HCT116 (cell line): ENCODE data around the gene KRT7. TPM values are rescaled to one million over a fixed set of nuclear protein-coding genes. Genes with fewer than 3 reads are reported as not detected.

ENCODE experiments used
- ATAC-seq: fragments of 200-7000 bp; cut with Tn5 transposase; 2 replicates; pipeline ENCODE4 v1.9.1; 2020; ENCODE audit warnings: mild to moderate bottlenecking, moderate library complexity
- BruUV-seq: library from RNA; stranded (reverse); fragments of 400-500 nt; replicated peaks from 2 replicates; lab custom pipeline; 2021; lab: Mats Ljungman, UMichigan
- CTCF ChIA-PET: fragments of 300-600 bp; sonication (Branson Sonifier 250); formaldehyde crosslinking; loops from one replicate; lab custom pipeline; 2021; ENCODE audit warnings: antibody characterized with exemption; lab: Charles Lee
- POLR2A ChIA-PET: fragments of 300-600, 350-600 bp; sonication (Branson Sonifier 250); formaldehyde crosslinking; loops from one replicate; lab custom pipeline; 2021; ENCODE audit warnings: antibody characterized with exemption; lab: Charles Lee
- RAD21 ChIA-PET, 2 experiments: fragments of 300-600 bp; sonication (Branson Sonifier 250); formaldehyde crosslinking; loops; one replicate each; lab custom pipeline; 2023; ENCODE audit warnings: low total read pairs in 2 of 2; ENCODE audit not compliant: uncharacterized antibody in 2 of 2, unreplicated experiment in 2 of 2, low non-redundant PET in 1 of 2; lab: Charles Lee
- DNase-seq: peaks from one replicate; pipeline ENCODE4 v3.0.0-alpha.2; 2010; ENCODE audit warnings: low read depth, low spot score
- H2AFZ ChIP-seq: fragments of 200-600 bp; shearing (Covaris generic), sonication (generic); 2 replicates; pipeline ENCODE4 v1.6.1; 2017; ENCODE audit warnings: low read depth, mixed run types, mixed read lengths, antibody characterized with exemption, low read length; ENCODE audit not compliant: poor library complexity, severe bottlenecking
- H3K27ac ChIP-seq: 2 replicates; pipeline ENCODE4 v1.5.1; 2012; ENCODE audit warnings: low read depth, low read length
- H3K27me3 ChIP-seq: fragments of 200-600 bp; sonication (generic); 2 replicates; pipeline ENCODE4 v1.6.1; 2016; ENCODE audit warnings: mixed run types, low read length, mixed read lengths; ENCODE audit not compliant: insufficient read depth
- H3K36me3 ChIP-seq, 2 experiments: fragments of 200-500 bp in 1 of 2; fragments of 200-600 bp in 1 of 2; sonication (Bioruptor generic) in 1 of 2; sonication (generic) in 1 of 2; 2 replicates each; pipeline versions ENCODE4 v1.5.1 to v1.6.1; 2014 to 2016; ENCODE audit warnings: low read length in 2 of 2, inconsistent platforms in 1 of 2, mixed read lengths in 1 of 2, mixed run types in 1 of 2; ENCODE audit not compliant: insufficient read depth in 2 of 2, control insufficient read depth in 1 of 2
- H3K4me1 ChIP-seq, 2 experiments: fragments of 200-600 bp in 1 of 2; sonication (generic) in 1 of 2; 2 replicates each; pipeline versions ENCODE4 v1.5.1 to v1.6.1; 2012 to 2017; ENCODE audit warnings: low read length in 2 of 2, inconsistent platforms in 1 of 2, mild to moderate bottlenecking in 1 of 2, mixed read lengths in 1 of 2, mixed run types in 1 of 2, moderate library complexity in 1 of 2; ENCODE audit not compliant: insufficient read depth in 2 of 2, control insufficient read depth in 1 of 2
- H3K4me2 ChIP-seq: fragments of 200-600 bp; sonication (generic); 2 replicates; pipeline ENCODE4 v1.6.1; 2017; ENCODE audit warnings: mixed run types, low read length, mixed read lengths
- H3K4me3 ChIP-seq, 2 experiments: fragments of 200-600 bp in 1 of 2; sonication (generic) in 1 of 2; replicated peaks in 1 of 2; 2 replicates each; pipeline ENCODE4 v1.5.1; 2011 to 2016; ENCODE audit warnings: low read length in 2 of 2, control low read depth in 1 of 2, low read depth in 1 of 2, mild to moderate bottlenecking in 1 of 2, mixed read lengths in 1 of 2, mixed run types in 1 of 2
- H3K79me2 ChIP-seq: fragments of 200-600 bp; sonication (generic); 2 replicates; pipeline ENCODE4 v1.6.1; 2017; ENCODE audit warnings: mild to moderate bottlenecking, mixed run types, low read length, moderate library complexity, mixed read lengths; ENCODE audit not compliant: insufficient read depth
- H3K9ac ChIP-seq: fragments of 200-600 bp; sonication (generic); 2 replicates; pipeline ENCODE4 v1.6.1; 2016; ENCODE audit warnings: low read length, mixed read lengths
- H3K9me2 ChIP-seq: fragments of 200-600 bp; sonication (generic), shearing (Covaris generic); 2 replicates; pipeline ENCODE4 v1.6.1; 2017; ENCODE audit warnings: mixed run types, mild to moderate bottlenecking, moderate library complexity; ENCODE audit not compliant: insufficient read depth
- H3K9me3 ChIP-seq, 2 experiments: fragments of 200-500 bp in 1 of 2; fragments of 200-600 bp in 1 of 2; sonication (Bioruptor generic) in 1 of 2; sonication (generic) in 1 of 2; 2 replicates each; pipeline ENCODE4 v1.6.1; 2014 to 2017; ENCODE audit warnings: low read length in 2 of 2, mixed read lengths in 2 of 2, inconsistent platforms in 1 of 2, low read depth in 1 of 2, mild to moderate bottlenecking in 1 of 2, mixed run types in 1 of 2, moderate library complexity in 1 of 2; ENCODE audit not compliant: control insufficient read depth in 1 of 2, insufficient read depth in 1 of 2
- H4K20me1 ChIP-seq: fragments of 200-600 bp; sonication (generic), shearing (Covaris generic); 2 replicates; pipeline ENCODE4 v1.6.1; 2017; ENCODE audit warnings: mixed run types, mild to moderate bottlenecking, moderate library complexity; ENCODE audit not compliant: insufficient read depth
- CBX3 ChIP-seq: IDR thresholded peaks from 2 replicates; pipeline ENCODE4 v1.6.1; 2012; ENCODE audit warnings: low read depth
- CEBPB ChIP-seq: IDR thresholded peaks from 2 replicates; pipeline ENCODE4 v1.6.1; 2012; ENCODE audit warnings: low read depth
- EGR1 ChIP-seq: IDR thresholded peaks from 2 replicates; pipeline ENCODE4 v1.6.1; 2012; ENCODE audit warnings: low read depth
- ELF1 ChIP-seq: IDR thresholded peaks from 2 replicates; pipeline ENCODE4 v1.6.1; 2012; ENCODE audit warnings: low read depth, borderline replicate concordance
- EZH2 ChIP-seq: fragments of 200-600 bp; sonication (generic); IDR thresholded peaks from 2 replicates; pipeline ENCODE4 v1.6.1; 2017; ENCODE audit warnings: antibody characterized with exemption, mixed run types
- EZH2phosphoT487 ChIP-seq: fragments of 200-600 bp; IDR thresholded peaks from 2 replicates; pipeline ENCODE4 v1.6.1; 2018; ENCODE audit warnings: antibody characterized with exemption, borderline replicate concordance
- FOSL1 ChIP-seq: IDR thresholded peaks from 2 replicates; pipeline ENCODE4 v1.6.1; 2012; ENCODE audit warnings: low read depth
- JUND ChIP-seq: IDR thresholded peaks from 2 replicates; pipeline ENCODE4 v1.6.1; 2012
- POLR2AphosphoS5 ChIP-seq: IDR thresholded peaks from 2 replicates; pipeline ENCODE4 v1.6.1; 2011; ENCODE audit warnings: mild to moderate bottlenecking, low read depth, low read length, moderate library complexity
- SIN3A ChIP-seq: IDR thresholded peaks from 2 replicates; pipeline ENCODE4 v1.6.1; 2012; ENCODE audit warnings: low read depth
- SP1 ChIP-seq: IDR thresholded peaks from 2 replicates; pipeline ENCODE4 v1.6.1; 2012; ENCODE audit warnings: low read depth
- SRF ChIP-seq: IDR thresholded peaks from 2 replicates; pipeline ENCODE4 v1.6.1; 2012; ENCODE audit warnings: low read depth
- YY1 ChIP-seq: IDR thresholded peaks from 2 replicates; pipeline ENCODE4 v1.6.1; 2011; ENCODE audit warnings: low read length, low read depth, moderate library complexity, mild to moderate bottlenecking; ENCODE audit not compliant: insufficient replicate concordance; ENCODE audit errors: extremely low read depth
- ZFX ChIP-seq: fragments of 450-650 bp; IDR thresholded peaks from 2 replicates; pipeline ENCODE4 v1.6.1; 2017
- intact Hi-C: fragments of 100-400 bp; cut with micrococcal nuclease; formaldehyde crosslinking; loops from 2 replicates; pipeline ENCODE4 v1.10.0; 2022
- total RNA-seq: library from RNA; stranded (reverse); gene quantifications from one replicate; pipeline ENCODE4 v1.2.1, GENCODE V29; 2021; ENCODE audit not compliant: unreplicated experiment
- TF ChIP-seq, protein P1 (sequence below): IDR thresholded peaks from 2 replicates; pipeline ENCODE4 v1.6.1; 2012; ENCODE audit warnings: low read depth
- TF ChIP-seq, protein P2 (sequence below): IDR thresholded peaks from 2 replicates; pipeline ENCODE4 v1.6.1; 2012
- TF ChIP-seq, protein P3 (sequence below): IDR thresholded peaks from 2 replicates; pipeline ENCODE4 v1.6.1; 2011; ENCODE audit warnings: mild to moderate bottlenecking, low read length, moderate library complexity; ENCODE audit not compliant: insufficient replicate concordance; ENCODE audit errors: extremely low read depth
- TF ChIP-seq, protein P4 (sequence below), 3 experiments: fragments of 200-600 bp in 1 of 3; sonication (generic) in 1 of 3; IDR thresholded peaks in 2 of 3; conservative IDR thresholded peaks in 1 of 3; 2 replicates each; pipeline ENCODE4 v1.5.1; 2012 to 2017; ENCODE audit warnings: low read depth in 2 of 3, low read length in 2 of 3, antibody characterized with exemption in 1 of 3, borderline replicate concordance in 1 of 3, control low read depth in 1 of 3, mild to moderate bottlenecking in 1 of 3, mixed read lengths in 1 of 3, mixed run types in 1 of 3, moderate library complexity in 1 of 3; ENCODE audit not compliant: insufficient read depth in 1 of 3

KRT7 gene
- total RNA-seq, 1 experiment from 2014 or later = 72.6 TPM

DNA sequence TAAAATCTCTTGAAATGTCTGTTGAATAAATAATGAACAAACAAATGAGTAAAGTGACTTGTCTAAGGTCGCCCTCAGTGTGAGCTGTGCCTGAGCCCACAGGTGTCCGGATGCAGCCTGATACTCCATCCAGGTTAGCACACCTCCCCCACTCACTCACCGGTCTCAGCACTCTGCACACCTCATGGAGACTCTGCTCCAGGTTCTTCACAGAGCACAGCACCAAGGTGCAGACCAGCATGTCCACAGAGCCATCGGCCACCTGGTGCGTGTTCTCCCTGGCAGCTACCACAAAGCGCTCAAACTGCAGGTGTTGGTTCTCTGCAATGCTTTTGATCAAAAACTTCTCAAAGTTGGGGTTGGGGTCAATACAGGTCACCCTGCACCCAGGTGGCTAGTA is 4.1 kb upstream of the KRT7 start:
- Histone ChIP-seq H4K20me1 (no peaks in the 10 kb centered on the region), H2AFZ (no peak overlapping the region), H3K36me3 (no peaks in the 10 kb centered on the region), H3K9ac (no peak overlapping the region), H3K4me3 (no peak overlapping the region), H3K9me3 (no peaks in the 10 kb centered on the region), H3K27me3 (no peaks in the 10 kb centered on the region), H3K4me2 (peak overlapping the region; percentile 71), H3K9me2 (no peaks in the 10 kb centered on the region), H3K4me1 (peaks cover 29 to 87% of the 10 kb centered on the region in 2 experiments), H3K27ac (no peak overlapping the region), H3K79me2 (no peaks in the 10 kb centered on the region)
- BruUV-seq = no TSS peak
- ChIA-PET POLR2A (interaction anchor here (1.1 to 1.7 kb wide), 2 partner anchors 15 to 52 kb away, joined by 6 read pairs; no protein-coding TSS in a partner anchor), CTCF (interaction anchor here (1.2 to 1.8 kb wide), 2 partner anchors 9 to 50 kb away, joined by 5 to 8 read pairs; no protein-coding TSS in a partner anchor), RAD21 (no interaction called here)
- ATAC-seq = no peak
- no peak for DNase-seq
- TF ChIP-seq YY1 = no peak
- no peak for TF ChIP-seq CEBPB
- TF ChIP-seq EZH2phosphoT487 = no peak
- no peak for TF ChIP-seq SP1
- TF ChIP-seq SIN3A = no peak
- TF ChIP-seq, protein P1, sequence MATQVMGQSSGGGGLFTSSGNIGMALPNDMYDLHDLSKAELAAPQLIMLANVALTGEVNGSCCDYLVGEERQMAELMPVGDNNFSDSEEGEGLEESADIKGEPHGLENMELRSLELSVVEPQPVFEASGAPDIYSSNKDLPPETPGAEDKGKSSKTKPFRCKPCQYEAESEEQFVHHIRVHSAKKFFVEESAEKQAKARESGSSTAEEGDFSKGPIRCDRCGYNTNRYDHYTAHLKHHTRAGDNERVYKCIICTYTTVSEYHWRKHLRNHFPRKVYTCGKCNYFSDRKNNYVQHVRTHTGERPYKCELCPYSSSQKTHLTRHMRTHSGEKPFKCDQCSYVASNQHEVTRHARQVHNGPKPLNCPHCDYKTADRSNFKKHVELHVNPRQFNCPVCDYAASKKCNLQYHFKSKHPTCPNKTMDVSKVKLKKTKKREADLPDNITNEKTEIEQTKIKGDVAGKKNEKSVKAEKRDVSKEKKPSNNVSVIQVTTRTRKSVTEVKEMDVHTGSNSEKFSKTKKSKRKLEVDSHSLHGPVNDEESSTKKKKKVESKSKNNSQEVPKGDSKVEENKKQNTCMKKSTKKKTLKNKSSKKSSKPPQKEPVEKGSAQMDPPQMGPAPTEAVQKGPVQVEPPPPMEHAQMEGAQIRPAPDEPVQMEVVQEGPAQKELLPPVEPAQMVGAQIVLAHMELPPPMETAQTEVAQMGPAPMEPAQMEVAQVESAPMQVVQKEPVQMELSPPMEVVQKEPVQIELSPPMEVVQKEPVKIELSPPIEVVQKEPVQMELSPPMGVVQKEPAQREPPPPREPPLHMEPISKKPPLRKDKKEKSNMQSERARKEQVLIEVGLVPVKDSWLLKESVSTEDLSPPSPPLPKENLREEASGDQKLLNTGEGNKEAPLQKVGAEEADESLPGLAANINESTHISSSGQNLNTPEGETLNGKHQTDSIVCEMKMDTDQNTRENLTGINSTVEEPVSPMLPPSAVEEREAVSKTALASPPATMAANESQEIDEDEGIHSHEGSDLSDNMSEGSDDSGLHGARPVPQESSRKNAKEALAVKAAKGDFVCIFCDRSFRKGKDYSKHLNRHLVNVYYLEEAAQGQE = no peak
- no peak for TF ChIP-seq FOSL1
- no peak for TF ChIP-seq ELF1
- TF ChIP-seq, protein P2, sequence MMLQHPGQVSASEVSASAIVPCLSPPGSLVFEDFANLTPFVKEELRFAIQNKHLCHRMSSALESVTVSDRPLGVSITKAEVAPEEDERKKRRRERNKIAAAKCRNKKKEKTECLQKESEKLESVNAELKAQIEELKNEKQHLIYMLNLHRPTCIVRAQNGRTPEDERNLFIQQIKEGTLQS = no peak
- TF ChIP-seq SRF = no peak
- no peak for TF ChIP-seq EZH2
- TF ChIP-seq CBX3 = no peak
- TF ChIP-seq, protein P3, sequence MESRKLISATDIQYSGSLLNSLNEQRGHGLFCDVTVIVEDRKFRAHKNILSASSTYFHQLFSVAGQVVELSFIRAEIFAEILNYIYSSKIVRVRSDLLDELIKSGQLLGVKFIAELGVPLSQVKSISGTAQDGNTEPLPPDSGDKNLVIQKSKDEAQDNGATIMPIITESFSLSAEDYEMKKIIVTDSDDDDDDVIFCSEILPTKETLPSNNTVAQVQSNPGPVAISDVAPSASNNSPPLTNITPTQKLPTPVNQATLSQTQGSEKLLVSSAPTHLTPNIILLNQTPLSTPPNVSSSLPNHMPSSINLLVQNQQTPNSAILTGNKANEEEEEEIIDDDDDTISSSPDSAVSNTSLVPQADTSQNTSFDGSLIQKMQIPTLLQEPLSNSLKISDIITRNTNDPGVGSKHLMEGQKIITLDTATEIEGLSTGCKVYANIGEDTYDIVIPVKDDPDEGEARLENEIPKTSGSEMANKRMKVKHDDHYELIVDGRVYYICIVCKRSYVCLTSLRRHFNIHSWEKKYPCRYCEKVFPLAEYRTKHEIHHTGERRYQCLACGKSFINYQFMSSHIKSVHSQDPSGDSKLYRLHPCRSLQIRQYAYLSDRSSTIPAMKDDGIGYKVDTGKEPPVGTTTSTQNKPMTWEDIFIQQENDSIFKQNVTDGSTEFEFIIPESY = no peak
- TF ChIP-seq, protein P4, sequence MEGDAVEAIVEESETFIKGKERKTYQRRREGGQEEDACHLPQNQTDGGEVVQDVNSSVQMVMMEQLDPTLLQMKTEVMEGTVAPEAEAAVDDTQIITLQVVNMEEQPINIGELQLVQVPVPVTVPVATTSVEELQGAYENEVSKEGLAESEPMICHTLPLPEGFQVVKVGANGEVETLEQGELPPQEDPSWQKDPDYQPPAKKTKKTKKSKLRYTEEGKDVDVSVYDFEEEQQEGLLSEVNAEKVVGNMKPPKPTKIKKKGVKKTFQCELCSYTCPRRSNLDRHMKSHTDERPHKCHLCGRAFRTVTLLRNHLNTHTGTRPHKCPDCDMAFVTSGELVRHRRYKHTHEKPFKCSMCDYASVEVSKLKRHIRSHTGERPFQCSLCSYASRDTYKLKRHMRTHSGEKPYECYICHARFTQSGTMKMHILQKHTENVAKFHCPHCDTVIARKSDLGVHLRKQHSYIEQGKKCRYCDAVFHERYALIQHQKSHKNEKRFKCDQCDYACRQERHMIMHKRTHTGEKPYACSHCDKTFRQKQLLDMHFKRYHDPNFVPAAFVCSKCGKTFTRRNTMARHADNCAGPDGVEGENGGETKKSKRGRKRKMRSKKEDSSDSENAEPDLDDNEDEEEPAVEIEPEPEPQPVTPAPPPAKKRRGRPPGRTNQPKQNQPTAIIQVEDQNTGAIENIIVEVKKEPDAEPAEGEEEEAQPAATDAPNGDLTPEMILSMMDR (IDR thresholded peaks at IDR 0.05 in 2 of 3, conservative IDR thresholded peaks at IDR 0.05 in 1 of 3; ENCODE audit: borderline replicate concordance in 1 of 3, insufficient read depth in 1 of 3, low read depth in 2 of 3, low read length in 2 of 3) = no peak
- no peak for TF ChIP-seq ZFX
- TF ChIP-seq POLR2AphosphoS5 = no peak
- TF ChIP-seq JUND = no peak
- TF ChIP-seq EGR1 = no peak
- intact Hi-C loops = no loop called here
